TTC549 (cell line): ENCODE measurements around the gene TIMELESS.
A peak's percentile ranks its signal among the peaks of the same experiment; 100 is the strongest.
"Not testable (repeated sequence)": the region's sequence is repeated elsewhere in the genome, so short reads cannot be mapped to it uniquely, and the experiment has no call there.

ENCODE experiments used
- FAIRE-seq: peaks from 2 replicates; lab custom pipeline; 2012; peaks lifted over from hg19 to GRCh38; lab: Jason Lieb, UNC

The TIMELESS gene

GRCh38 chr12:56448860-56449621, at the start of gene TIMELESS:
Gene TIMELESS (minus strand): TSS chr12:56449426. CDS start chr12:56434170, 15,256 bp downstream.
- FAIRE-seq, result peak; percentile 13

- FAIRE-seq, result not testable (repeated sequence)
Observed at GRCh38 chr12:56498126-56498902, 49.1 kb upstream of the TIMELESS start.

GRCh38 chr12:56496704-56497103, 47.5 kb upstream of the TIMELESS start:
- not testable (repeated sequence) for FAIRE-seq

GRCh38 chr12:56494481-56494880, 45.3 kb upstream of the TIMELESS start:
- FAIRE-seq, result not testable (repeated sequence)

- not testable (repeated sequence) for FAIRE-seq
Observed at GRCh38 chr12:56494106-56494415, 44.8 kb upstream of the TIMELESS start.

GRCh38 chr12:56493409-56494105, 44.3 kb upstream of the TIMELESS start:
- FAIRE-seq, result not testable (repeated sequence)

- FAIRE-seq, result no peak
Observed at GRCh38 chr12:56490360-56490759, 41.1 kb upstream of the TIMELESS start.

GRCh38 chr12:56488041-56488955, 39.1 kb upstream of the TIMELESS start, which contains the start of gene GLS2:
Gene GLS2 (minus strand): TSS chr12:56488161. CDS start chr12:56488118, 43 bp downstream.
- FAIRE-seq, result no peak

GRCh38 chr12:56487448-56488040, 38.3 kb upstream of the TIMELESS start:
- FAIRE-seq, result no peak

- no peak for FAIRE-seq
Observed at GRCh38 chr12:56486694-56487093, 37.5 kb upstream of the TIMELESS start.

GRCh38 chr12:56484566-56484965, 35.3 kb upstream of the TIMELESS start:
- no peak for FAIRE-seq

GRCh38 chr12:56479625-56480024, 30.4 kb upstream of the TIMELESS start:
- no peak for FAIRE-seq

- no peak for FAIRE-seq
Observed at GRCh38 chr12:56477521-56478225, 28.4 kb upstream of the TIMELESS start.

- FAIRE-seq, result no peak
Observed at GRCh38 chr12:56476972-56477432, 27.8 kb upstream of the TIMELESS start.

GRCh38 chr12:56476143-56476542, 26.9 kb upstream of the TIMELESS start:
- FAIRE-seq, result no peak

GRCh38 chr12:56474389-56474788, 25.2 kb upstream of the TIMELESS start:
- no peak for FAIRE-seq

GRCh38 chr12:56469007-56469930, 20.0 kb upstream of the TIMELESS start:
- FAIRE-seq, result no peak

- FAIRE-seq, result no peak
Observed at GRCh38 chr12:56468216-56469006, 19.2 kb upstream of the TIMELESS start, which contains the start of gene SPRYD4. Gene SPRYD4 (plus strand): TSS chr12:56468578. CDS start chr12:56468592, 14 bp downstream.
